ENCODE data around the gene GAL3ST2.
"Not testable (repeated sequence)": the region's sequence is repeated elsewhere in the genome, so short reads cannot be mapped to it uniquely, and the experiment has no call there.

GAL3ST2 gene

DNA sequence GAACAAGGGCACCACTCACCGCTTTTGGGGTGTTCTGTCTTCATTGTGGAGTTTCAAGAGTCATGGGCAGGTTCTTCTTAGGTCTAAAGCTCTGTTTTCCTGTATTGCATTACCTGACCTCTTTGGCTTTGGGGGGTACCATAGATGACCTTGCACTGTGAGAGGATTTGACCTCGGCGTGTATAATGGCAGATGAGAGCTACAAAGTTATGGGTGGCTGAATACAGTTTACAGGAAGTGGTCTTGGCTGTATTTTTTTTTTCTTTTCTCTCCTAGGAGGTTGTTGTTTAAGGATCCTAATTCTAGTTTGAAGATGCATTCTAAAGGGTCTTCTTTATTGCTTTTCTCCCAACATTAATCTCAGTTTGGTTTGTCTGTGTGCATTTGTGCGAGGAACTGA lies 11.5 kb downstream of the GAL3ST2 start:
- TF ChIP-seq, protein P1, sequence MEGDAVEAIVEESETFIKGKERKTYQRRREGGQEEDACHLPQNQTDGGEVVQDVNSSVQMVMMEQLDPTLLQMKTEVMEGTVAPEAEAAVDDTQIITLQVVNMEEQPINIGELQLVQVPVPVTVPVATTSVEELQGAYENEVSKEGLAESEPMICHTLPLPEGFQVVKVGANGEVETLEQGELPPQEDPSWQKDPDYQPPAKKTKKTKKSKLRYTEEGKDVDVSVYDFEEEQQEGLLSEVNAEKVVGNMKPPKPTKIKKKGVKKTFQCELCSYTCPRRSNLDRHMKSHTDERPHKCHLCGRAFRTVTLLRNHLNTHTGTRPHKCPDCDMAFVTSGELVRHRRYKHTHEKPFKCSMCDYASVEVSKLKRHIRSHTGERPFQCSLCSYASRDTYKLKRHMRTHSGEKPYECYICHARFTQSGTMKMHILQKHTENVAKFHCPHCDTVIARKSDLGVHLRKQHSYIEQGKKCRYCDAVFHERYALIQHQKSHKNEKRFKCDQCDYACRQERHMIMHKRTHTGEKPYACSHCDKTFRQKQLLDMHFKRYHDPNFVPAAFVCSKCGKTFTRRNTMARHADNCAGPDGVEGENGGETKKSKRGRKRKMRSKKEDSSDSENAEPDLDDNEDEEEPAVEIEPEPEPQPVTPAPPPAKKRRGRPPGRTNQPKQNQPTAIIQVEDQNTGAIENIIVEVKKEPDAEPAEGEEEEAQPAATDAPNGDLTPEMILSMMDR (IDR thresholded peaks at IDR 0.05), result no peak
- Histone ChIP-seq H3K4me1 (peaks cover 0 to 20% (median 2%) of the 10 kb centered on the region in 4 donors), H3K27me3 (no peaks in the 10 kb centered on the region), H3K4me3 (no peak overlapping the region), H3K36me3 (no peaks in the 10 kb centered on the region), H3K9me3 (no peaks in the 10 kb centered on the region), H3K27ac (no peak overlapping the region)
- intact Hi-C loops (cut with DNase I; ENCODE audit: low total_unique reads), result no loop called here
- DNase-seq, result no peak

DNA sequence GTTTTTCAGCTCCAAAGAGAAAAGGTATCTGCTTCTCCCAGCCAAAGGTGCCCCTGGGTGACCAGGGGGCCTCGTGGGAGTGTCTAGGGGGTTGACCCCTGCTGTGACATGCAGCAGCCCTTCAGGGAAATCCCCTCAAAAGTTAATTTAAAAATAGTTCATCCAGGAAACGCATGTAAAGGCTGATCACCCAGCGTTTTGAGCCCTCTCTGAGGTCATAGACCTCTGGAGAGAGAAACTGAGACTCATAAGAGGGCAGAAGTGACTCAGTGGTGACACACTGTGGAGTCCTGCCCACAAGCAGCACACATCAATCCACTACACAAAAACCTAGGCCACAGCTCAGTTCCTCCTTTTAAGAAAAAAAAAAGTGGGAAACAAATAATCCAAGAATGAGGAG lies 11.9 kb downstream of the GAL3ST2 start:
- no peaks in the 10 kb centered on the region for H3K27me3 ChIP-seq
- TF ChIP-seq, protein P1 (IDR thresholded peaks at IDR 0.05), result no peak
- intact Hi-C loops (cut with DNase I; ENCODE audit: low total_unique reads), result no loop called here
- H3K9me3 ChIP-seq, result no peaks in the 10 kb centered on the region
- no peaks in the 10 kb centered on the region for H3K36me3 ChIP-seq
- DNase-seq, result no peak
- H3K4me1 ChIP-seq, result peaks cover 0 to 20% (median 2%) of the 10 kb centered on the region in 4 donors
- no peak overlapping the region for H3K4me3 ChIP-seq
- no peak overlapping the region for H3K27ac ChIP-seq

DNA sequence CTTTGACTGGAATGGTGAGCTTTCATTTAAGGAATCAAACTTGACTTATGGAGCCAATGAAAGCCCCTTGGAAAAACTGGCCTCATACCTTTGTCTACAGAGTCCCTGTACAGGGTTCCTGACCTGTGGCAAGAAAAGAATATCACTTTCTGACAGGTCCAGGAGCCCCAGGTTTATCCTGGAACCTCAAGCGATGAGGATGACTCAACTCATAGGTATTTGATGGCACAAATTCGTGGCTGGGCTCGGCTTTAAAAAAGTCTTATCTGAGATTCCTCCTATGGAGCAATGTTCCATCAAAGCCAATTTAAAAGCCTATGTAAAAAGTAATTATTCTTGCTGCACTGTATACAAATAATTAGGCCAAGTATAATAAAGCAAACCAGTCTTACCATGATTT lies 14.8 kb downstream of the GAL3ST2 start:
- H3K27me3 ChIP-seq; H3K27ac ChIP-seq; H3K4me3 ChIP-seq; DNase-seq; H3K36me3 ChIP-seq; H3K9me3 ChIP-seq; intact Hi-C loops (cut with DNase I; ENCODE audit: low total_unique reads): not testable (repeated sequence)
- H3K4me1 ChIP-seq, result peaks cover 0 to 20% (median 2%) of the 10 kb centered on the region in 4 donors

DNA sequence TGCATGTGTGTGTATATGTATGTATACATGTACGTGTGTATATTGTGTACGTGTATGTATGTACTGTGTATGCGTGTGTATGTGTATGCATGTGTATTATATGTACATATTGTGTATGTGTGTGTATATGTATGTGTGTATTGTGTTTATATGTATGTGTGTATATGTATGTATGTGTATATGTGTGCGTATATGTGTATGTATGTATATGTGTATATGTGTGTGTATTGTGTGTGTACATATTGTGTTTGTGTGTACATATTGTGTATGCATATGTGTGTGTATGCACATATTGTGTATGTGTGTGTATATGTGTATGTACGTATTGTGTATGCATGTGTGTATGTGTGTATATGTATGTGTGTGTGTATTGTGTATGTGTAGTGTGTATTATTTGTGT lies 16.8 kb downstream of the GAL3ST2 start:
- no peaks in the 10 kb centered on the region for H3K9me3 ChIP-seq
- no peak for DNase-seq
- intact Hi-C loops (cut with DNase I; ENCODE audit: low total_unique reads), result no loop called here
- no peak overlapping the region for H3K4me3 ChIP-seq
- TF ChIP-seq, protein P1 (IDR thresholded peaks at IDR 0.05), result no peak
- peaks cover 0 to 27% of the 10 kb centered on the region in 2 donors for H3K27me3 ChIP-seq
- no peaks in the 10 kb centered on the region for H3K36me3 ChIP-seq
- H3K4me1 ChIP-seq, result peaks cover 0 to 20% (median 2%) of the 10 kb centered on the region in 4 donors
- H3K27ac ChIP-seq, result no peak overlapping the region

DNA sequence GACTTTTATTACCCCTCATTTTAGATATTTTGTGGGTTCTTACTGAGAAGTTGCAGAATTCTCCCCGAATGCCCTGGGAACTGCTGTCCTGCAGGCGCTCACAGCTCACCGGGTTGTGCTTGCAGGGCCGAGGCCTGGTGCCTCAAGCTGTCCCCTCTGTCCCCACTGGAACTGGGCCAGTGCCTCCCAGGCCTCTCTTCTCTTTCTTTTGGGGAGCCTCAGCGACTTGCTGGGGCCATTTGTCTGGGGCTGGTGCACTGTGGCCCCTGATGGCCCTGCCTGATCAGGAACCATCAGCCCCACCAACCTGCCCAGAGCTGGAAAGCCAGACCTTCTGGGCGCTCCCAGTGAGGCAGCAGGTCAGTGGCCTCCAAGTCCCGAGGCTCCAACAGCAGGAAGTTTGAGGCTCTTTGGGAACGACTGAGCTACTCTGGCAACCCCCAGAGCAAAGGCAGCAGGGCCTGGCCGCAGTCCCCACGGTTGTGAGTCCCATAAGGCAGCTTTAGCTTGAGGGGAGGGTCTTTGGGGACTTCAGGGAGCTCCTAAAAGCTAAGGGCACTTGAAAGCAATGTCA lies 17.7 kb downstream of the GAL3ST2 start:
- H3K36me3 ChIP-seq, result no peaks in the 10 kb centered on the region
- DNase-seq, result no peak
- no peak overlapping the region for H3K27ac ChIP-seq
- intact Hi-C loops (cut with DNase I; ENCODE audit: low total_unique reads), result no loop called here
- H3K27me3 ChIP-seq, result peaks cover 0 to 31% of the 10 kb centered on the region in 2 donors
- no peak overlapping the region for H3K4me3 ChIP-seq
- peaks cover 0 to 20% (median 2%) of the 10 kb centered on the region in 4 donors for H3K4me1 ChIP-seq
- H3K9me3 ChIP-seq, result no peaks in the 10 kb centered on the region
- TF ChIP-seq, protein P1 (IDR thresholded peaks at IDR 0.05), result no peak

DNA sequence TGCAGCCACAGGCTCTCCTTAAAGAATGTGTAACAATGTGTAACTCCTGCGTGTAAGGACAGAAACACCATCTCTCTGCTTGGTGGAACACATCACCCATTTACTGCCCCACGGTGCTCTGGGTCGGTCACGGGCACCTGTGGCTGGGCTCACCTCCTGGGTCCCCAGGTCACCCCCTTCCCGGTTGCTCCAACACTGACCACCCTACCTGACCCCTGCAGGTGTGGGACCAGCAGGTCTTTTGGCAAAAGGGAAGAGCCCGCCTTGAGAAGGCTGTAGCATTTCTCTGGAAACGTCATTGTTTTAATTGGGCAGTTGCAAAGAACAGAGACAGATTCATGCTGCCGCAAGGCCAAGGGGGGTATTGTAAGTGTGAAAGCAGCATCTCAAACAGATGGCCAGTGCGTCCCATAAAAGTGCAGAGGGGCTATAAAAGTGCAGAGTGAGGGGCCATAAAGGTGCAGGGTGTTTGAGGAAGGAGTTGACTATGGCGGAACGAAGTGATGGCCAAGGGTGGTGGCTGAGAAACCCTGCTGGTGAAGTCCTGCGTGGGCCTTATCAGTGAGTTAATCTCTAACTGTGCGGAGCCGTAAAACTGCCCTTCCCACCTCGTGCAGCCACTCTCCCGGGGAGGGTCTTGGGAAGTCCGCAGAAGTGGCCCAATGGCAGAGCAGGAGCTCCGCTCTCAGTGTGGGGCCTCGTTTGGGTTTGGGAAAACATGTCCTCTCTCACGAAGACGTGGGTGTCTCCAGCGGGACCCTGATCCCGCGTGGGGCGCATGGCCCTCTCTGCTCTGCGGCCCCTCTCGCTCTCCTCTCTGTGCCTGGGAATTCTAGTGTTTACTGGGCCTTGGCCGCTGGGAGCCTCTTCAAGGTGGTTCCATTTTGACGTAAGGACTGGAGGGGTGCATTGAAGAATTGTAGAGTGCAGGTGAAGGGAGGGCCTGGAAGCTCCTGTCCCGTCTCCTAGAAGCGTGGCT lies 18.7 kb downstream of the GAL3ST2 start:
- H3K4me3 ChIP-seq, result no peak overlapping the region

More for the DNA sequence above, 18.7 kb downstream of the GAL3ST2 start:
- no peaks in the 10 kb centered on the region for H3K36me3 ChIP-seq
- H3K27ac ChIP-seq, result no peak overlapping the region
- H3K9me3 ChIP-seq, result no peaks in the 10 kb centered on the region
- TF ChIP-seq, protein P1 (IDR thresholded peaks at IDR 0.05), result no peak
- peaks cover 0 to 31% of the 10 kb centered on the region in 2 donors for H3K27me3 ChIP-seq
- DNase-seq, result no peak
- intact Hi-C loops (cut with DNase I; ENCODE audit: low total_unique reads), result no loop called here
- H3K4me1 ChIP-seq, result peaks cover 0 to 20% (median 2%) of the 10 kb centered on the region in 4 donors

Data from tibial artery (tissue), 4 donors.